ENCODE results near the gene C19orf85. TPM values are rescaled to one million over a fixed set of nuclear protein-coding genes. Genes with fewer than 3 reads are reported as not detected.

Gene C19orf85
- total RNA-seq, 1 experiment from 2014 or later: not detected

DNA sequence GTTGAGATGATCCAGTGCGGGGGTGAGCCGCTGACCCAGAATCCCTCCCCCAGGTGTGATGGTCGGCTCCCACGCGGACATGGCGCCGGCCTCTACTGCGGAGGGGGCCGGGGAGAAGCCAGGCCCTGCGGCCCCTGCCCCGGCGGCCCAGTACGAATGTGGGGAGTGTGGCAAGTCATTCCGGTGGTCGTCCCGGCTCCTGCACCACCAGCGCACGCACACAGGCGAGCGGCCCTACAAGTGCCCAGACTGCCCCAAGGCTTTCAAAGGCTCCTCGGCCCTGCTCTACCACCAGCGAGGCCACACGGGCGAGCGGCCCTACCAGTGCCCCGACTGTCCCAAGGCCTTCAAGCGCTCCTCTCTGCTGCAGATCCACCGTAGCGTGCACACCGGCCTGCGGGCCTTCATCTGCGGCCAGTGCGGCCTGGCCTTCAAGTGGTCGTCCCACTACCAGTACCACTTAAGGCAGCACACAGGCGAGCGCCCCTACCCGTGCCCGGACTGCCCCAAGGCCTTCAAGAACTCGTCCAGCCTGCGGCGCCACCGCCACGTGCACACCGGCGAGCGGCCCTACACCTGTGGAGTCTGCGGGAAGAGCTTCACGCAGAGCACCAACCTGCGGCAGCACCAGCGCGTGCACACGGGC is 16.7 kb upstream of the C19orf85 start:
- Histone ChIP-seq H3K27ac (ENCODE audit: low read length) (no peak overlapping the region), H3K9me3 (ENCODE audit: low read length) (no peaks in the 10 kb centered on the region), H3K27me3 (ENCODE audit: low read length) (no peaks in the 10 kb centered on the region), H3K36me3 (ENCODE audit: low read depth, low read length) (no peaks in the 10 kb centered on the region), H3K79me2 (ENCODE audit: low read length) (peaks cover 25% of the 10 kb centered on the region), H4K20me1 (ENCODE audit: low read length) (no peaks in the 10 kb centered on the region), H3F3A (ENCODE audit: low read length, unreplicated experiment) (no peaks in the 10 kb centered on the region), H2AFZ (ENCODE audit: low read length) (no peak overlapping the region), H3K4me2 (ENCODE audit: low read length) (no peak overlapping the region), H3K4me1 (ENCODE audit: insufficient read depth, low read length) (peaks cover 18% of the 10 kb centered on the region), H3K9me2 (replicated peaks; ENCODE audit: low read length) (no peaks in the 10 kb centered on the region), H3K9ac (ENCODE audit: low read length) (no peak overlapping the region), H3K4me3 (ENCODE audit: low read length) (no peak overlapping the region)
- CTCF ChIA-PET: no interaction called here
- no TSS peak for BruUV-seq (replicated peaks)
- no peak for DNase-seq
- POLR2A ChIA-PET (ENCODE audit: unreplicated experiment): no interaction called here
- no peak for ATAC-seq
- no peak for TF ChIP-seq EZH2 (IDR thresholded peaks at IDR 0.05; ENCODE audit: low read length, unreplicated experiment)
- no peak for TF ChIP-seq EZH2phosphoT487 (IDR thresholded peaks at IDR 0.05; ENCODE audit: borderline replicate concordance, low read length)
- TF ChIP-seq CTCF (conservative IDR thresholded peaks at IDR 0.05; ENCODE audit: low read depth, low read length): no peak
- intact Hi-C loops (cut with micrococcal nuclease): no loop called here

GRCh38 chr19:55479451-55480230 is 15.1 kb upstream of the C19orf85 start:
- Histone ChIP-seq H3K9me3 (ENCODE audit: low read length) (no peaks in the 10 kb centered on the region), H3K27ac (ENCODE audit: low read length) (no peak overlapping the region), H3K4me1 (ENCODE audit: insufficient read depth, low read length) (peaks cover 18% of the 10 kb centered on the region), H4K20me1 (ENCODE audit: low read length) (no peaks in the 10 kb centered on the region), H3F3A (ENCODE audit: low read length, unreplicated experiment) (no peaks in the 10 kb centered on the region), H3K36me3 (ENCODE audit: low read depth, low read length) (no peaks in the 10 kb centered on the region), H3K4me3 (ENCODE audit: low read length) (no peak overlapping the region), H2AFZ (ENCODE audit: low read length) (no peak overlapping the region), H3K9ac (ENCODE audit: low read length) (no peak overlapping the region), H3K9me2 (replicated peaks; ENCODE audit: low read length) (no peaks in the 10 kb centered on the region), H3K27me3 (ENCODE audit: low read length) (no peaks in the 10 kb centered on the region), H3K79me2 (ENCODE audit: low read length) (peaks cover 25% of the 10 kb centered on the region), H3K4me2 (ENCODE audit: low read length) (no peak overlapping the region)
- TF ChIP-seq CTCF (conservative IDR thresholded peaks at IDR 0.05; ENCODE audit: low read depth, low read length): no peak
- TF ChIP-seq EZH2 (IDR thresholded peaks at IDR 0.05; ENCODE audit: low read length, unreplicated experiment): no peak
- no peak for TF ChIP-seq EZH2phosphoT487 (IDR thresholded peaks at IDR 0.05; ENCODE audit: borderline replicate concordance, low read length)
- POLR2A ChIA-PET (ENCODE audit: unreplicated experiment): interaction anchor here (0.7 kb wide), 1 partner anchor 40 kb away, joined by 3 read pairs; no protein-coding TSS in a partner anchor
- CTCF ChIA-PET: no interaction called here
- DNase-seq (no peak), ATAC-seq (no peak)
- intact Hi-C loops (cut with micrococcal nuclease): no loop called here
- no TSS peak for BruUV-seq (replicated peaks)

- H2AFZ ChIP-seq (ENCODE audit: low read length): no peak overlapping the region
- H3K36me3 ChIP-seq (ENCODE audit: low read depth, low read length): no peaks in the 10 kb centered on the region
- H3K9ac ChIP-seq (ENCODE audit: low read length): no peak overlapping the region
- H4K20me1 ChIP-seq (ENCODE audit: low read length): no peaks in the 10 kb centered on the region
- no TSS peak for BruUV-seq (replicated peaks)
- H3K27ac ChIP-seq (ENCODE audit: low read length): no peak overlapping the region
- H3K27me3 ChIP-seq (ENCODE audit: low read length): no peaks in the 10 kb centered on the region
- H3K9me3 ChIP-seq (ENCODE audit: low read length): no peaks in the 10 kb centered on the region
- no peak overlapping the region for H3K4me2 ChIP-seq (ENCODE audit: low read length)
- TF ChIP-seq CTCF (conservative IDR thresholded peaks at IDR 0.05; ENCODE audit: low read depth, low read length) (no peak), EZH2phosphoT487 (IDR thresholded peaks at IDR 0.05; ENCODE audit: borderline replicate concordance, low read length) (no peak), EZH2 (IDR thresholded peaks at IDR 0.05; ENCODE audit: low read length, unreplicated experiment) (no peak)
- peaks cover 13% of the 10 kb centered on the region for H3K4me1 ChIP-seq (ENCODE audit: insufficient read depth, low read length)
- ChIA-PET POLR2A (ENCODE audit: unreplicated experiment) (interaction anchor here (0.7 kb wide), 1 partner anchor 41 kb away, joined by 3 read pairs; no protein-coding TSS in a partner anchor), CTCF (no interaction called here)
- ATAC-seq (no peak), DNase-seq (no peak)
- peaks cover 25% of the 10 kb centered on the region for H3K79me2 ChIP-seq (ENCODE audit: low read length)
- H3K4me3 ChIP-seq (ENCODE audit: low read length): no peak overlapping the region
- H3F3A ChIP-seq (ENCODE audit: low read length, unreplicated experiment): no peaks in the 10 kb centered on the region
- intact Hi-C loops (cut with micrococcal nuclease): no loop called here
- H3K9me2 ChIP-seq (replicated peaks; ENCODE audit: low read length): no peaks in the 10 kb centered on the region
Observed at GRCh38 chr19:55479045-55479444, 14.5 kb upstream of the C19orf85 start.

Measured in PC-3 (cell line).